Mucosa of descending colon (tissue), 3 donors: ENCODE results near the gene KCNH3. TPM values are rescaled to one million over a fixed set of nuclear protein-coding genes. Genes with fewer than 3 reads are reported as not detected.
A peak's percentile ranks its signal among the peaks of the same experiment; 100 is the strongest.

ENCODE experiments used
- ATAC-seq: fragments of 200-7000 bp; cut with Tn5 transposase; one replicate; pipeline ENCODE4 v1.9.1; 2020; ENCODE audit warnings: mild to moderate bottlenecking, moderate library complexity
- DNase-seq, 3 donors: peaks; one replicate each; pipeline ENCODE4 v3.0.0-alpha.2; 2020
- H3K36me3 ChIP-seq: fragments of 200-600 bp; one replicate; pipeline ENCODE4 v1.8.0; 2021; ENCODE audit warnings: low read depth, mild to moderate bottlenecking
- H3K4me1 ChIP-seq: fragments of 200-600 bp; one replicate; pipeline ENCODE4 v1.8.0; 2021; ENCODE audit warnings: low read depth, mild to moderate bottlenecking
- H3K4me3 ChIP-seq: fragments of 200-600 bp; one replicate; pipeline ENCODE4 v1.8.0; 2021; ENCODE audit warnings: mild to moderate bottlenecking
- H3K9me3 ChIP-seq: fragments of 200-600 bp; one replicate; pipeline ENCODE4 v1.8.0; 2021; ENCODE audit warnings: mild to moderate bottlenecking
- intact Hi-C, 2 donors: fragments of 100-400 bp; cut with DNase I in 1 of 2; cut with micrococcal nuclease in 1 of 2; formaldehyde crosslinking; loops; one replicate each; pipeline versions ENCODE4 v1.11.0 to v1.11.1; 2022; cut with DNase I, micrococcal nuclease
- long read RNA-seq, 2 donors: library from polyadenylated mRNA; unstranded; transcript quantifications; one replicate each; pipeline ENCODE4 v2.0.0, GENCODE V29; 2019 to 2021
- total RNA-seq, 3 donors: library from RNA; stranded (reverse); fragmentation: NEBNext Ultra II Directional in 2 of 3; extraction: Animal tissue kit (Norgen Biotek cat#: 25700) in 2 of 3; gene quantifications; one replicate each; pipeline versions ENCODE4 v1.2.1 to v1.2.4, GENCODE V29; 2021 to 2023
- TF ChIP-seq, protein P1 (sequence below): fragments of 200-600 bp; IDR thresholded peaks from one replicate; pipeline ENCODE4 v1.8.0; 2022; ENCODE audit warnings: antibody characterized with exemption, mild to moderate bottlenecking
- donor health status: DM: no; HTN: no; CAD: no; lungs with moderate emphysema.
- donor health status: DM: no; HTN: no; CAD: no.
- donor health status: DM: no; HTN: yes; CAD: no.

The KCNH3 gene, protein sequence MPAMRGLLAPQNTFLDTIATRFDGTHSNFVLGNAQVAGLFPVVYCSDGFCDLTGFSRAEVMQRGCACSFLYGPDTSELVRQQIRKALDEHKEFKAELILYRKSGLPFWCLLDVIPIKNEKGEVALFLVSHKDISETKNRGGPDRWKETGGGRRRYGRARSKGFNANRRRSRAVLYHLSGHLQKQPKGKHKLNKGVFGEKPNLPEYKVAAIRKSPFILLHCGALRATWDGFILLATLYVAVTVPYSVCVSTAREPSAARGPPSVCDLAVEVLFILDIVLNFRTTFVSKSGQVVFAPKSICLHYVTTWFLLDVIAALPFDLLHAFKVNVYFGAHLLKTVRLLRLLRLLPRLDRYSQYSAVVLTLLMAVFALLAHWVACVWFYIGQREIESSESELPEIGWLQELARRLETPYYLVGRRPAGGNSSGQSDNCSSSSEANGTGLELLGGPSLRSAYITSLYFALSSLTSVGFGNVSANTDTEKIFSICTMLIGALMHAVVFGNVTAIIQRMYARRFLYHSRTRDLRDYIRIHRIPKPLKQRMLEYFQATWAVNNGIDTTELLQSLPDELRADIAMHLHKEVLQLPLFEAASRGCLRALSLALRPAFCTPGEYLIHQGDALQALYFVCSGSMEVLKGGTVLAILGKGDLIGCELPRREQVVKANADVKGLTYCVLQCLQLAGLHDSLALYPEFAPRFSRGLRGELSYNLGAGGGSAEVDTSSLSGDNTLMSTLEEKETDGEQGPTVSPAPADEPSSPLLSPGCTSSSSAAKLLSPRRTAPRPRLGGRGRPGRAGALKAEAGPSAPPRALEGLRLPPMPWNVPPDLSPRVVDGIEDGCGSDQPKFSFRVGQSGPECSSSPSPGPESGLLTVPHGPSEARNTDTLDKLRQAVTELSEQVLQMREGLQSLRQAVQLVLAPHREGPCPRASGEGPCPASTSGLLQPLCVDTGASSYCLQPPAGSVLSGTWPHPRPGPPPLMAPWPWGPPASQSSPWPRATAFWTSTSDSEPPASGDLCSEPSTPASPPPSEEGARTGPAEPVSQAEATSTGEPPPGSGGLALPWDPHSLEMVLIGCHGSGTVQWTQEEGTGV
- total RNA-seq, result under 1 TPM in 2 of 3 donors, not detected in 1; 0.13 to 0.19 TPM
- long read RNA-seq, donor 1, partial matches to known transcripts, result 2 of 4 reads
- long read RNA-seq, donor 1, other reads (novel, unspliced or antisense), result 2 of 4 reads
- long read RNA-seq, donor 2, result 0 reads

GRCh38 chr12:49538510-49539403, at the start of gene KCNH3:
Gene KCNH3 (plus strand): TSS chr12:49539030. CDS start chr12:49539417, 387 bp downstream.
- Histone ChIP-seq H3K4me1 (peaks cover 13% of the 10 kb centered on the region), H3K4me3 (no peak within 1 kb of the TSS), H3K9me3 (no peaks in the 10 kb centered on the region), H3K36me3 (no peaks in the 10 kb centered on the region)
- intact Hi-C loops, result no loop called here
- ATAC-seq (peak; percentile 88), DNase-seq (peak; percentile 87 to 91 (median 90))
- TF ChIP-seq, protein P1, sequence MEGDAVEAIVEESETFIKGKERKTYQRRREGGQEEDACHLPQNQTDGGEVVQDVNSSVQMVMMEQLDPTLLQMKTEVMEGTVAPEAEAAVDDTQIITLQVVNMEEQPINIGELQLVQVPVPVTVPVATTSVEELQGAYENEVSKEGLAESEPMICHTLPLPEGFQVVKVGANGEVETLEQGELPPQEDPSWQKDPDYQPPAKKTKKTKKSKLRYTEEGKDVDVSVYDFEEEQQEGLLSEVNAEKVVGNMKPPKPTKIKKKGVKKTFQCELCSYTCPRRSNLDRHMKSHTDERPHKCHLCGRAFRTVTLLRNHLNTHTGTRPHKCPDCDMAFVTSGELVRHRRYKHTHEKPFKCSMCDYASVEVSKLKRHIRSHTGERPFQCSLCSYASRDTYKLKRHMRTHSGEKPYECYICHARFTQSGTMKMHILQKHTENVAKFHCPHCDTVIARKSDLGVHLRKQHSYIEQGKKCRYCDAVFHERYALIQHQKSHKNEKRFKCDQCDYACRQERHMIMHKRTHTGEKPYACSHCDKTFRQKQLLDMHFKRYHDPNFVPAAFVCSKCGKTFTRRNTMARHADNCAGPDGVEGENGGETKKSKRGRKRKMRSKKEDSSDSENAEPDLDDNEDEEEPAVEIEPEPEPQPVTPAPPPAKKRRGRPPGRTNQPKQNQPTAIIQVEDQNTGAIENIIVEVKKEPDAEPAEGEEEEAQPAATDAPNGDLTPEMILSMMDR, result no peak

- Histone ChIP-seq H3K9me3 (no peaks in the 10 kb centered on the region), H3K4me3 (no peak overlapping the region), H3K4me1 (no peaks in the 10 kb centered on the region), H3K36me3 (no peaks in the 10 kb centered on the region)
- TF ChIP-seq, protein P1, result no peak
- intact Hi-C loops, result no loop called here
- DNase-seq (no peak), ATAC-seq (no peak)
Measured at GRCh38 chr12:49489154-49489553, 49.7 kb upstream of the KCNH3 start.

- Histone ChIP-seq H3K4me1 (no peaks in the 10 kb centered on the region), H3K4me3 (no peak overlapping the region), H3K36me3 (no peaks in the 10 kb centered on the region), H3K9me3 (no peaks in the 10 kb centered on the region)
- TF ChIP-seq, protein P1, result no peak
- intact Hi-C loops, result no loop called here
- ATAC-seq (no peak), DNase-seq (no peak)
Measured at GRCh38 chr12:49489720-49490119, 49.1 kb upstream of the KCNH3 start.

GRCh38 chr12:49491823-49492222, 47.0 kb upstream of the KCNH3 start:
- H3K9me3 ChIP-seq, result no peaks in the 10 kb centered on the region
- intact Hi-C loops, result no loop called here
- no peaks in the 10 kb centered on the region for H3K36me3 ChIP-seq
- H3K4me1 ChIP-seq, result no peaks in the 10 kb centered on the region
- no peak overlapping the region for H3K4me3 ChIP-seq
- no peak for DNase-seq
- no peak for ATAC-seq
- TF ChIP-seq, protein P1, result no peak
